Measurements from ENCODE around the gene IL1B. TPM values are rescaled to one million over a fixed set of nuclear protein-coding genes. Genes with fewer than 3 reads are reported as not detected.
A peak's percentile ranks its signal among the peaks of the same experiment; 100 is the strongest.

The IL1B gene
- total RNA-seq, 2 donors from 2014 or later, result not detected

DNA sequence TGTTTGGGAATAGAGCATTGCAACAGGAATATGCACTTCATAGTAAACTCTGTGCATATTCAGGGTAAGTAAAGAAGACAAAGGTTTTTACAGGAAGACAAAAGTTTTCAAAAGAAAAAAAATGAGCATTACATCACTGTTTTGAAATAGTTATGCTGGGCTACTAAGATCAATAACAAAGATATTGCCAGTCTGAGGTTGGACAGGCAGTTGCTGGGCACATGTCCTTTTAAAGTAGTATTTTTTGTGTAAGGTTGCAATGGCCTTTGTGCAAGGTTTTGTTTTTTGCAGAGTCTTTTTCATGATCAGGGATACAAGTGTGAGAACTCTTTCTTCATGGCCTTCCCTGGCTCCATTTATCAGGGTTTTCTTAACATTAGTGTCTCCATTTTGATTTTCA, 16.2 kb downstream of the IL1B start:
- Histone ChIP-seq H3K27ac (no peak overlapping the region), H3K27me3 (replicated peaks; ENCODE audit: insufficient read depth) (no peaks in the 10 kb centered on the region), H3K4me1 (replicated peaks) (no peaks in the 10 kb centered on the region), H3K9me3 (no peaks in the 10 kb centered on the region), H3K36me3 (no peaks in the 10 kb centered on the region), H3K4me3 (no peak overlapping the region)
- intact Hi-C loops (cut with DNase I), result no loop called here
- DNase-seq (ENCODE audit: low spot score), result no peak
- no peak for TF ChIP-seq POLR2AphosphoS5 (IDR thresholded peaks at IDR 0.05)
- TF ChIP-seq POLR2A (IDR thresholded peaks at IDR 0.05), result no peak
- TF ChIP-seq, protein P1, sequence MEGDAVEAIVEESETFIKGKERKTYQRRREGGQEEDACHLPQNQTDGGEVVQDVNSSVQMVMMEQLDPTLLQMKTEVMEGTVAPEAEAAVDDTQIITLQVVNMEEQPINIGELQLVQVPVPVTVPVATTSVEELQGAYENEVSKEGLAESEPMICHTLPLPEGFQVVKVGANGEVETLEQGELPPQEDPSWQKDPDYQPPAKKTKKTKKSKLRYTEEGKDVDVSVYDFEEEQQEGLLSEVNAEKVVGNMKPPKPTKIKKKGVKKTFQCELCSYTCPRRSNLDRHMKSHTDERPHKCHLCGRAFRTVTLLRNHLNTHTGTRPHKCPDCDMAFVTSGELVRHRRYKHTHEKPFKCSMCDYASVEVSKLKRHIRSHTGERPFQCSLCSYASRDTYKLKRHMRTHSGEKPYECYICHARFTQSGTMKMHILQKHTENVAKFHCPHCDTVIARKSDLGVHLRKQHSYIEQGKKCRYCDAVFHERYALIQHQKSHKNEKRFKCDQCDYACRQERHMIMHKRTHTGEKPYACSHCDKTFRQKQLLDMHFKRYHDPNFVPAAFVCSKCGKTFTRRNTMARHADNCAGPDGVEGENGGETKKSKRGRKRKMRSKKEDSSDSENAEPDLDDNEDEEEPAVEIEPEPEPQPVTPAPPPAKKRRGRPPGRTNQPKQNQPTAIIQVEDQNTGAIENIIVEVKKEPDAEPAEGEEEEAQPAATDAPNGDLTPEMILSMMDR (IDR thresholded peaks at IDR 0.05), result no peak

DNA sequence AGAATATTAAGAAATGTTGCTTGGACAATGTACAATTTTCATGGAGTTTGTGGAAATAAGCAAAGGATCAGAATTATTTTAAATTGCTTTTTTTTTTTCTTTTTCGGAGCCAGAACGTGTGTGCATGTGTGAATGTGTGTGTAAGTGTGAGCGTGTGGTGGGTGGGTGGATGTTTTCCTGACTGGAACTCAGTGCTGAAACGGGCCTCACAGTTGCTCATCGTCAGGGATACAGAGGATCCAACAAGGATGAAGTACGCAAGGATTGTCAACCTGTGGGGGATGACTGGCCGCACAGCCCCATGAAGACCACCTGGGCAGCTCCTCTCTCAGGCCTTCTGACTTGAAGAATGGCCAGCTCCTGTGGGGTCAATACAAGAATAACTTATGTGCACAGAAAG, 17.5 kb downstream of the IL1B start:
- DNase-seq (ENCODE audit: low spot score), result no peak
- TF ChIP-seq, protein P1 (IDR thresholded peaks at IDR 0.05), result no peak
- TF ChIP-seq POLR2A (IDR thresholded peaks at IDR 0.05), result no peak
- Histone ChIP-seq H3K27me3 (replicated peaks; ENCODE audit: insufficient read depth) (no peaks in the 10 kb centered on the region), H3K9me3 (no peaks in the 10 kb centered on the region), H3K4me3 (no peak overlapping the region), H3K36me3 (no peaks in the 10 kb centered on the region), H3K27ac (no peak overlapping the region), H3K4me1 (replicated peaks) (no peaks in the 10 kb centered on the region)
- WGBS, result 87% methylated on average over 7 of the region's 7 CpGs
- intact Hi-C loops (cut with DNase I), result no loop called here

DNA sequence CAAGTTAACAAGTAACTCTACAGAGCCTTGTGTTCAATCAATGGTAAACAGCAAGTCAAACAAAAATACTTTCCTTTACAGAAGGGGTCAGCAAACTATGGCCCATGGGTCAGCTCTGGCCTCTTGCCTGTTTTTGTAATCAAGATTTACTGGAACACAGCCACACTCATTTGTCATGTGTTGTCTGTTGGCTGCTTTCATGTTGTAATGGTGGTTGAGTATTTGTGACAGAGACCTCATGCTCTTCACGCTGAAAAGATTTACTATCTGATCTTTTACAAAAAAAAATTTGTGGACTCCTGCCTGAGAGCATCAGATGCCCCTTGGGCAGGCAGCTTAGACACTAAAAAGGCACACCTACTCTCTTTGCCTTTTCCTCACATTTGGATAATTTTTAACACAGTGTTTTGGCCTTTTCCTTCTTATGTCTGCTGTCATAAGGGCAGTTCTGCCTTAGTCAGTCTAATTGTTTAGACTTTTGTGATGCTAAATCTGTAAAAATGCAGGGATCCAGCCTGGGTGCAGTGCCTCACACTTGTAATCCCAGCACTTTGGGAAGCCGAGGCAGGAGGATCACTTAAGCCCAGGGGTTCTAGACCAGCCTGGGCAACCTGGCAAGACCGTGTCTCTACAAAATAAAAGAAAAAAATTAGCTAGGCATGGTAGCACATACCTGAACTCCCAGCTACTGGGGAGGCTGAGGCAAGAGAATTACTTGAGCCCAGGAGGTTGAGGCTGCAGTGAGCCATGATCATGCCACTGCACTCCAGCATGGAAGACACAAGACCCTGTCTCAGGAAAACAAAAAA, 18.3 kb downstream of the IL1B start:
- intact Hi-C loops (cut with DNase I), result no loop called here
- H3K4me1 ChIP-seq (replicated peaks), result no peaks in the 10 kb centered on the region
- H3K36me3 ChIP-seq, result no peaks in the 10 kb centered on the region
- H3K27me3 ChIP-seq (replicated peaks; ENCODE audit: insufficient read depth), result no peaks in the 10 kb centered on the region
- no peak overlapping the region for H3K4me3 ChIP-seq
- H3K9me3 ChIP-seq, result no peaks in the 10 kb centered on the region
- no peak for DNase-seq (ENCODE audit: low spot score)
- no peak overlapping the region for H3K27ac ChIP-seq
- TF ChIP-seq POLR2AphosphoS5 (IDR thresholded peaks at IDR 0.05) (no peak), POLR2A (IDR thresholded peaks at IDR 0.05) (no peak)
- TF ChIP-seq, protein P1 (IDR thresholded peaks at IDR 0.05), result no peak
- 76% methylated on average over 3 of the region's 3 CpGs for WGBS

DNA sequence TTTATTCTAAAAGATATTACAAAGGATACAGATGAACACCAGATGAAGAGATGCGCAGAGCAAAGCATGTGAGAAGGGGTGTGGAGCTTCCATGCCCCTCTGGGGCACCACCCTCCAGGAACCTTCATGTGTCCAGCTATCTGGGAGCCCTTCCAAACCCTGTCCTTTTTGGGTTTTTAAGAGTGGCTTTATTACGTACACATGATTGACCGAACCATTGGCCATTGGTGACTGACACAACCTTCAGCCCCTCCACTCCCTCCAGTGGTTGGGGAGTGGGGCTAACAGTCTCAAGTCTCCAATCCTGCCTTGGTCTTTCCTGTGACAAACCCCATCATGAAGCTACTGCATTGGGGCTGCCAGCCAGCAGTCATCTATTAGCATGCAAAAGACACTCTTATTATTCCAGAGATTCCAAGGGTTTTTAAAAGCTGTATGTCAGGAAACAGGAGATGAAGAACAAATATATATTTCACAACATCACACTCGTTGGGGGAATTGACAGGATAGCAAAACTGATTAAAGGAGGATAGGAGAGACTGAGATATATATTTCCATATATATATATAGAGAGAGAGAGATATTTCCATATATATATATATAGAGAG, 19.4 kb downstream of the IL1B start:
- Histone ChIP-seq H3K27ac (no peak overlapping the region), H3K4me3 (no peak overlapping the region), H3K9me3 (no peaks in the 10 kb centered on the region), H3K4me1 (replicated peaks) (no peaks in the 10 kb centered on the region), H3K27me3 (replicated peaks; ENCODE audit: insufficient read depth) (no peaks in the 10 kb centered on the region), H3K36me3 (no peaks in the 10 kb centered on the region)
- WGBS, result 85% methylated on average over 4 of the region's 4 CpGs
- no peak for TF ChIP-seq POLR2AphosphoS5 (IDR thresholded peaks at IDR 0.05)
- TF ChIP-seq POLR2A (IDR thresholded peaks at IDR 0.05), result no peak
- TF ChIP-seq, protein P1 (IDR thresholded peaks at IDR 0.05), result no peak
- intact Hi-C loops (cut with DNase I), result no loop called here
- no peak for DNase-seq (ENCODE audit: low spot score)

DNA sequence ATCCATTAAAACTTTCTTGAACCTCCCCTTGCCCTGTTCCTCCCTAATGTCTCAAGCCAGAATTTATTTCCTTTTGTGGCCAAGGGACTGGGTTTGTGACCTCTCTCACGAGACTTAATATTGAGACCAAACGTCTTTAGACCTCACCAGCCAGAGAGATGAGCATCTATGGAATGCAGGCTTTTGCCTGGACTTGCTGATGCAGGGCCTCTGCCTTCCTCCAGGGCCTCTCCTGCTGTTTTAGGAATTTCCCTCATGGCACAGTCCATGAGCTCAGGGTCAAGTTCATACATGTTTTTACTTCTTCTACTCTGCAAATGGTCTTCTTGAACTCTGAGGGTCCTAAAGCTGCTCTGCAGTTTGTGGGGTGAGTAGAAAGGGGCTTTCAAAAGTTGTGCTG, 22.3 kb downstream of the IL1B start:
- Histone ChIP-seq H3K9me3 (no peaks in the 10 kb centered on the region), H3K4me3 (no peak overlapping the region), H3K4me1 (replicated peaks) (no peaks in the 10 kb centered on the region), H3K27me3 (replicated peaks; ENCODE audit: insufficient read depth) (no peaks in the 10 kb centered on the region), H3K36me3 (no peaks in the 10 kb centered on the region), H3K27ac (no peak overlapping the region)
- WGBS, result 36% methylated on average over 2 of the region's 2 CpGs
- TF ChIP-seq POLR2A (IDR thresholded peaks at IDR 0.05), result no peak
- TF ChIP-seq, protein P1 (IDR thresholded peaks at IDR 0.05), result peak in 1 of 4 experiments; percentile 28
- TF ChIP-seq POLR2AphosphoS5 (IDR thresholded peaks at IDR 0.05), result peak; percentile 35
- intact Hi-C loops (cut with DNase I), result no loop called here
- peak; percentile 26 for DNase-seq (ENCODE audit: low spot score)
